ENCODE results near the gene HIKESHI.

- TF ChIP-seq RBBP5 (IDR thresholded peaks at IDR 0.05; ENCODE audit: borderline replicate concordance, low read depth, low read length) (no peak), MAFK (IDR thresholded peaks at IDR 0.05; ENCODE audit: low read depth, low read length) (no peak), EP300 (IDR thresholded peaks at IDR 0.05; ENCODE audit: borderline replicate concordance in 1 of 2, low read depth in 2 of 2, low read length in 2 of 2) (no peak), TEAD4 (IDR thresholded peaks at IDR 0.05; ENCODE audit: low read depth, low read length) (no peak), POU5F1 (IDR thresholded peaks at IDR 0.05; ENCODE audit: low read depth, low read length) (no peak), POLR2AphosphoS5 (IDR thresholded peaks at IDR 0.05; ENCODE audit: low read depth, low read length) (no peak), SP1 (IDR thresholded peaks at IDR 0.05; ENCODE audit: low read depth, low read length) (no peak), JUND (IDR thresholded peaks at IDR 0.05; ENCODE audit: low read length) (no peak), PHF8 (conservative IDR thresholded peaks at IDR 0.05; ENCODE audit: low read depth, low read length) (no peak), SIN3A (conservative IDR thresholded peaks at IDR 0.05 in 1 of 2, IDR thresholded peaks at IDR 0.05 in 1 of 2; ENCODE audit: low read depth in 1 of 2, low read length in 2 of 2) (no peak), SUZ12 (IDR thresholded peaks at IDR 0.05; ENCODE audit: low read length) (no peak)
- TF ChIP-seq, protein P1, sequence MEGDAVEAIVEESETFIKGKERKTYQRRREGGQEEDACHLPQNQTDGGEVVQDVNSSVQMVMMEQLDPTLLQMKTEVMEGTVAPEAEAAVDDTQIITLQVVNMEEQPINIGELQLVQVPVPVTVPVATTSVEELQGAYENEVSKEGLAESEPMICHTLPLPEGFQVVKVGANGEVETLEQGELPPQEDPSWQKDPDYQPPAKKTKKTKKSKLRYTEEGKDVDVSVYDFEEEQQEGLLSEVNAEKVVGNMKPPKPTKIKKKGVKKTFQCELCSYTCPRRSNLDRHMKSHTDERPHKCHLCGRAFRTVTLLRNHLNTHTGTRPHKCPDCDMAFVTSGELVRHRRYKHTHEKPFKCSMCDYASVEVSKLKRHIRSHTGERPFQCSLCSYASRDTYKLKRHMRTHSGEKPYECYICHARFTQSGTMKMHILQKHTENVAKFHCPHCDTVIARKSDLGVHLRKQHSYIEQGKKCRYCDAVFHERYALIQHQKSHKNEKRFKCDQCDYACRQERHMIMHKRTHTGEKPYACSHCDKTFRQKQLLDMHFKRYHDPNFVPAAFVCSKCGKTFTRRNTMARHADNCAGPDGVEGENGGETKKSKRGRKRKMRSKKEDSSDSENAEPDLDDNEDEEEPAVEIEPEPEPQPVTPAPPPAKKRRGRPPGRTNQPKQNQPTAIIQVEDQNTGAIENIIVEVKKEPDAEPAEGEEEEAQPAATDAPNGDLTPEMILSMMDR (IDR thresholded peaks at IDR 0.05; ENCODE audit: control extremely low read depth in 1 of 3, insufficient read depth in 1 of 3, low read depth in 1 of 3, low read length in 3 of 3) = no peak
- TF ChIP-seq, protein P2, sequence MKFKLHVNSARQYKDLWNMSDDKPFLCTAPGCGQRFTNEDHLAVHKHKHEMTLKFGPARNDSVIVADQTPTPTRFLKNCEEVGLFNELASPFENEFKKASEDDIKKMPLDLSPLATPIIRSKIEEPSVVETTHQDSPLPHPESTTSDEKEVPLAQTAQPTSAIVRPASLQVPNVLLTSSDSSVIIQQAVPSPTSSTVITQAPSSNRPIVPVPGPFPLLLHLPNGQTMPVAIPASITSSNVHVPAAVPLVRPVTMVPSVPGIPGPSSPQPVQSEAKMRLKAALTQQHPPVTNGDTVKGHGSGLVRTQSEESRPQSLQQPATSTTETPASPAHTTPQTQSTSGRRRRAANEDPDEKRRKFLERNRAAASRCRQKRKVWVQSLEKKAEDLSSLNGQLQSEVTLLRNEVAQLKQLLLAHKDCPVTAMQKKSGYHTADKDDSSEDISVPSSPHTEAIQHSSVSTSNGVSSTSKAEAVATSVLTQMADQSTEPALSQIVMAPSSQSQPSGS (IDR thresholded peaks at IDR 0.05; ENCODE audit: low read length) = no peak
Measured at GRCh38 chr11:86369668-86370067, 67.6 kb downstream of the HIKESHI start.
